GM12878 (cell line): ENCODE results near the gene RCC1. TPM values are rescaled to one million over a fixed set of nuclear protein-coding genes. Genes with fewer than 3 reads are reported as not detected.

Experiments used
- ATF3 ChIP-seq: IDR thresholded peaks from 2 replicates; pipeline ENCODE4 v1.6.1; 2011; ENCODE audit warnings: low read depth, mild to moderate bottlenecking, low read length, moderate library complexity, borderline replicate concordance; ENCODE audit errors: extremely low read depth
- CEBPB ChIP-seq, 2 experiments: fragments of 150-350 bp in 1 of 2; IDR thresholded peaks; 2 replicates each; pipeline ENCODE4 v1.6.1; 2012 to 2014; ENCODE audit warnings: low read depth in 2 of 2, low read length in 2 of 2, borderline replicate concordance in 1 of 2, inconsistent platforms in 1 of 2
- CHD1 ChIP-seq: IDR thresholded peaks from 2 replicates; pipeline ENCODE4 v1.6.1; 2012; ENCODE audit warnings: low read depth, low read length, improper control_type of control experiment
- ESRRA ChIP-seq: IDR thresholded peaks from 2 replicates; pipeline ENCODE4 v1.6.1; 2012; ENCODE audit warnings: mild to moderate bottlenecking, low read length, improper control_type of control experiment
- HDAC6 ChIP-seq: fragments of 200-600 bp; sonication (generic); IDR thresholded peaks from one replicate; pipeline ENCODE4 v1.8.0; 2017; ENCODE audit warnings: antibody characterized with exemption; ENCODE audit not compliant: unreplicated experiment
- HSF1 ChIP-seq: fragments of 150-350 bp; IDR thresholded peaks from 2 replicates; pipeline ENCODE4 v1.6.1; 2014; ENCODE audit warnings: mild to moderate bottlenecking, low read depth, low read length
- IRF3 ChIP-seq: fragments of 450-650 bp; IDR thresholded peaks from 2 replicates; pipeline ENCODE4 v1.6.1; 2014; ENCODE audit warnings: mild to moderate bottlenecking
- LARP7 ChIP-seq: fragments of 450-650 bp; IDR thresholded peaks from 2 replicates; pipeline ENCODE4 v1.6.1; 2017; ENCODE audit warnings: mild to moderate bottlenecking
- MYB ChIP-seq: fragments of 150-350 bp; IDR thresholded peaks from 2 replicates; pipeline ENCODE4 v1.6.1; 2014; ENCODE audit warnings: mild to moderate bottlenecking, low read depth, low read length, borderline replicate concordance
- MYC ChIP-seq: IDR thresholded peaks from 2 replicates; pipeline ENCODE4 v1.6.1; 2011; ENCODE audit warnings: mild to moderate bottlenecking, low read length, moderate library complexity, inconsistent platforms; ENCODE audit not compliant: insufficient read depth, insufficient replicate concordance, insufficient read length, severe bottlenecking
- NFYB ChIP-seq: IDR thresholded peaks from 2 replicates; pipeline ENCODE4 v1.6.1; 2011; ENCODE audit warnings: low read depth, mild to moderate bottlenecking, low read length, improper control_type of control experiment, moderate library complexity; ENCODE audit not compliant: insufficient read depth
- POLR2A ChIP-seq: IDR thresholded peaks from 2 replicates; pipeline ENCODE4 v1.6.1; 2011; ENCODE audit warnings: low read depth, mild to moderate bottlenecking, low read length
- RAD21 ChIP-seq: IDR thresholded peaks from 2 replicates; pipeline ENCODE4 v1.6.1; 2011; ENCODE audit warnings: mild to moderate bottlenecking, low read depth, low read length, moderate library complexity; ENCODE audit not compliant: insufficient read depth
- TARDBP ChIP-seq: IDR thresholded peaks from 2 replicates; pipeline ENCODE4 v1.6.1; 2016; ENCODE audit warnings: borderline replicate concordance
- ZBTB11 ChIP-seq: fragments of 450-650 bp; formaldehyde crosslinking; IDR thresholded peaks from 2 replicates; pipeline ENCODE4 v1.5.0; 2022; ENCODE audit warnings: mild to moderate bottlenecking, missing genetic modification characterization
- ZNF384 ChIP-seq: IDR thresholded peaks from 2 replicates; pipeline ENCODE4 v1.6.1; 2012; ENCODE audit warnings: low read depth, mild to moderate bottlenecking, low read length, improper control_type of control experiment, borderline replicate concordance
- ZZZ3 ChIP-seq: IDR thresholded peaks from 2 replicates; pipeline ENCODE4 v1.6.1; 2011; ENCODE audit warnings: low read depth; ENCODE audit not compliant: control insufficient read depth, insufficient read length
- polyA plus RNA-seq, 11 experiments: library from polyadenylated mRNA; depleted of rRNA in 4 of 11; unstranded in 6 of 11; stranded (reverse) in 5 of 11; fragments of >200 nt; fragmentation: Nextera tagmentation in 4 of 11; fragmentation: Illumina TruSeq in 1 of 11; extraction: Ambion mirVana in 4 of 11; extraction: Trizol in 1 of 11; gene quantifications; 1 replicate in 1 of 11; 2 replicates in 10 of 11; pipeline versions ENCODE4 v1.2.1 to v1.2.3, GENCODE V29; 2011 to 2016; ENCODE audit warnings: inconsistent platforms in 2 of 11, missing spikeins in 2 of 11, low read depth in 1 of 11
- total RNA-seq, 4 experiments: library from RNA; depleted of rRNA in 3 of 4; stranded (reverse); fragments of >200 nt in 3 of 4; fragmentation: Illumina TruSeq in 1 of 4; extraction: Trizol in 1 of 4; gene quantifications; 2 replicates each; pipeline versions ENCODE4 v1.2.1 to v1.2.3, GENCODE V29; 2013 to 2021
- TF ChIP-seq, protein P1 (sequence below): fragments of 450-650 bp; IDR thresholded peaks from 2 replicates; pipeline ENCODE4 v1.6.1; 2017; ENCODE audit warnings: mild to moderate bottlenecking, moderate library complexity

RCC1 gene
- total and polyA plus RNA-seq, 10 of the 15 experiments (the other 5 are each of a cell fraction or from before 2014, with no cell fraction given), result 8.3 to 99.4 (median 74.6) TPM

- TF ChIP-seq, protein P1, sequence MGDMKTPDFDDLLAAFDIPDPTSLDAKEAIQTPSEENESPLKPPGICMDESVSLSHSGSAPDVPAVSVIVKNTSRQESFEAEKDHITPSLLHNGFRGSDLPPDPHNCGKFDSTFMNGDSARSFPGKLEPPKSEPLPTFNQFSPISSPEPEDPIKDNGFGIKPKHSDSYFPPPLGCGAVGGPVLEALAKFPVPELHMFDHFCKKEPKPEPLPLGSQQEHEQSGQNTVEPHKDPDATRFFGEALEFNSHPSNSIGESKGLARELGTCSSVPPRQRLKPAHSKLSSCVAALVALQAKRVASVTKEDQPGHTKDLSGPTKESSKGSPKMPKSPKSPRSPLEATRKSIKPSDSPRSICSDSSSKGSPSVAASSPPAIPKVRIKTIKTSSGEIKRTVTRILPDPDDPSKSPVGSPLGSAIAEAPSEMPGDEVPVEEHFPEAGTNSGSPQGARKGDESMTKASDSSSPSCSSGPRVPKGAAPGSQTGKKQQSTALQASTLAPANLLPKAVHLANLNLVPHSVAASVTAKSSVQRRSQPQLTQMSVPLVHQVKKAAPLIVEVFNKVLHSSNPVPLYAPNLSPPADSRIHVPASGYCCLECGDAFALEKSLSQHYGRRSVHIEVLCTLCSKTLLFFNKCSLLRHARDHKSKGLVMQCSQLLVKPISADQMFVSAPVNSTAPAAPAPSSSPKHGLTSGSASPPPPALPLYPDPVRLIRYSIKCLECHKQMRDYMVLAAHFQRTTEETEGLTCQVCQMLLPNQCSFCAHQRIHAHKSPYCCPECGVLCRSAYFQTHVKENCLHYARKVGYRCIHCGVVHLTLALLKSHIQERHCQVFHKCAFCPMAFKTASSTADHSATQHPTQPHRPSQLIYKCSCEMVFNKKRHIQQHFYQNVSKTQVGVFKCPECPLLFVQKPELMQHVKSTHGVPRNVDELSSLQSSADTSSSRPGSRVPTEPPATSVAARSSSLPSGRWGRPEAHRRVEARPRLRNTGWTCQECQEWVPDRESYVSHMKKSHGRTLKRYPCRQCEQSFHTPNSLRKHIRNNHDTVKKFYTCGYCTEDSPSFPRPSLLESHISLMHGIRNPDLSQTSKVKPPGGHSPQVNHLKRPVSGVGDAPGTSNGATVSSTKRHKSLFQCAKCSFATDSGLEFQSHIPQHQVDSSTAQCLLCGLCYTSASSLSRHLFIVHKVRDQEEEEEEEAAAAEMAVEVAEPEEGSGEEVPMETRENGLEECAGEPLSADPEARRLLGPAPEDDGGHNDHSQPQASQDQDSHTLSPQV, result no peak
- TF ChIP-seq IRF3 (no peak), NFYB (no peak), CEBPB (IDR thresholded peaks at IDR 0.05; ENCODE audit: borderline replicate concordance in 1 of 2, low read depth in 2 of 2, low read length in 2 of 2) (no peak), ZZZ3 (no peak), CHD1 (0 out of 2 replicates have a peak, but pooled peaks have one; percentile 57), MYB (no peak), MYC (no peak), ESRRA (no peak; the same call in 1 of the 2 replicates), TARDBP (no peak), POLR2A (peak; percentile 90), ATF3 (no peak), ZNF384 (no peak), ZBTB11 (no peak), RAD21 (no peak), HDAC6 (no peak), LARP7 (no peak; the same call in 1 of the 2 replicates), HSF1 (peak; percentile 3; the same call in 1 of the 2 replicates)
Observed at GRCh38 chr1:28552758-28553663, 47.2 kb downstream of the RCC1 start, which contains the start of gene TRNAU1AP (continued).
